Keratinocyte (primary cell): ENCODE results near the gene KLF2. TPM values are rescaled to one million over a fixed set of nuclear protein-coding genes. Genes with fewer than 3 reads are reported as not detected.

ENCODE experiments used
- DNase-seq: peaks from one replicate; pipeline ENCODE4 v3.0.0-alpha.2; 2011; ENCODE audit warnings: low read depth, missing footprints, low spot score
- FAIRE-seq: peaks from 2 replicates; lab custom pipeline; 2011; peaks lifted over from hg19 to GRCh38; lab: Jason Lieb, UNC
- H2AFZ ChIP-seq: 2 replicates; pipeline ENCODE4 v1.6.0; 2012; ENCODE audit warnings: low read length, control low read depth, inconsistent platforms; ENCODE audit not compliant: control insufficient read depth
- H3K27ac ChIP-seq: 2 replicates; pipeline ENCODE4 v1.5.1; 2011; ENCODE audit warnings: low read length; ENCODE audit not compliant: control insufficient read depth, insufficient read depth
- H3K27me3 ChIP-seq: 3 replicates; pipeline ENCODE4 v1.6.0; 2011; ENCODE audit warnings: low read length; ENCODE audit not compliant: control insufficient read depth, insufficient read depth; ENCODE audit errors: extremely low read depth
- H3K36me3 ChIP-seq, 2 experiments: 2 replicates in 1 of 2; 3 replicates in 1 of 2; pipeline ENCODE4 v1.5.1; 2011; ENCODE audit warnings: low read length in 2 of 2, mild to moderate bottlenecking in 1 of 2; ENCODE audit not compliant: control insufficient read depth in 2 of 2, insufficient read depth in 2 of 2; ENCODE audit errors: extremely low read depth in 1 of 2
- H3K4me1 ChIP-seq: 3 replicates; pipeline ENCODE4 v1.5.1; 2011; ENCODE audit warnings: low read length; ENCODE audit not compliant: control insufficient read depth, insufficient read depth; ENCODE audit errors: extremely low read depth
- H3K4me2 ChIP-seq: 3 replicates; pipeline ENCODE4 v1.6.0; 2011; ENCODE audit warnings: low read depth, low read length; ENCODE audit not compliant: control insufficient read depth, insufficient read depth; ENCODE audit errors: extremely low read depth
- H3K4me3 ChIP-seq, 3 experiments: fragments of 200-600 bp in 1 of 3; sonication (generic) in 1 of 3; 2 replicates in 2 of 3; 3 replicates in 1 of 3; pipeline ENCODE4 v1.5.1; 2011 to 2016; ENCODE audit warnings: low read length in 3 of 3, mild to moderate bottlenecking in 3 of 3, control low read depth in 2 of 3, inconsistent platforms in 1 of 3, low read depth in 1 of 3, mixed read lengths in 1 of 3, mixed run types in 1 of 3, moderate library complexity in 1 of 3; ENCODE audit not compliant: control insufficient read depth in 2 of 3, insufficient read depth in 2 of 3; ENCODE audit errors: extremely low read depth in 1 of 3
- H3K79me2 ChIP-seq: 2 replicates; pipeline ENCODE4 v1.6.0; 2012; ENCODE audit warnings: low read length; ENCODE audit not compliant: control insufficient read depth, insufficient read depth
- H3K9ac ChIP-seq: 3 replicates; pipeline ENCODE4 v1.6.0; 2011; ENCODE audit warnings: low read length; ENCODE audit not compliant: control insufficient read depth, insufficient read depth; ENCODE audit errors: extremely low read depth
- H3K9me1 ChIP-seq: 3 replicates; pipeline ENCODE4 v1.6.0; 2011; ENCODE audit warnings: low read length; ENCODE audit not compliant: control insufficient read depth, insufficient read depth; ENCODE audit errors: extremely low read depth
- H3K9me3 ChIP-seq: 2 replicates; pipeline ENCODE4 v1.5.1; 2012; ENCODE audit warnings: low read depth, low read length; ENCODE audit not compliant: control insufficient read depth
- H4K20me1 ChIP-seq: 3 replicates; pipeline ENCODE4 v1.6.0; 2011; ENCODE audit warnings: low read length; ENCODE audit not compliant: control insufficient read depth, insufficient read depth; ENCODE audit errors: extremely low read depth
- EZH2 ChIP-seq: IDR thresholded peaks from one replicate; pipeline ENCODE4 v1.6.1; 2012; ENCODE audit warnings: inconsistent platforms, mild to moderate bottlenecking, low read length, moderate library complexity
- dilution Hi-C: fragments of 300-500 bp; cut with MboI; formaldehyde crosslinking; loops from one replicate; pipeline ENCODE4 v1.7.0; 2020; ENCODE audit warnings: low sequenced_read_pairs; ENCODE audit not compliant: extremely low pct_ligation_motif_present
- polyA plus RNA-seq, 5 experiments: library from polyadenylated mRNA; depleted of rRNA in 3 of 5; stranded (reverse) in 3 of 5; stranded (forward) in 1 of 5; unstranded in 1 of 5; fragments of >200 nt; gene quantifications; 1 replicate in 1 of 5; 2 replicates in 3 of 5; 3 replicates in 1 of 5; pipeline versions ENCODE4 v1.2.1 to v1.2.3, GENCODE V29; 2011 to 2012; ENCODE audit warnings: missing spikeins in 2 of 5, low read depth in 1 of 5, low replicate concordance in 1 of 5
- TF ChIP-seq, protein P1 (sequence below), 3 experiments: IDR thresholded peaks in 1 of 3; conservative IDR thresholded peaks in 1 of 3; optimal IDR thresholded peaks in 1 of 3; 2 replicates in 2 of 3; 3 replicates in 1 of 3; pipeline versions ENCODE3 to v1.5.1; 2011; ENCODE audit warnings: low read length in 3 of 3, mild to moderate bottlenecking in 3 of 3, moderate library complexity in 2 of 3, control low read depth in 1 of 3, inconsistent platforms in 1 of 3; ENCODE audit not compliant: insufficient read depth in 2 of 3; ENCODE audit errors: extremely low read depth in 1 of 3

The KLF2 gene
- polyA plus RNA-seq, 1 donor (not counting 4 experiments of a cell fraction or from before 2014, with no cell fraction given): not detected

DNA sequence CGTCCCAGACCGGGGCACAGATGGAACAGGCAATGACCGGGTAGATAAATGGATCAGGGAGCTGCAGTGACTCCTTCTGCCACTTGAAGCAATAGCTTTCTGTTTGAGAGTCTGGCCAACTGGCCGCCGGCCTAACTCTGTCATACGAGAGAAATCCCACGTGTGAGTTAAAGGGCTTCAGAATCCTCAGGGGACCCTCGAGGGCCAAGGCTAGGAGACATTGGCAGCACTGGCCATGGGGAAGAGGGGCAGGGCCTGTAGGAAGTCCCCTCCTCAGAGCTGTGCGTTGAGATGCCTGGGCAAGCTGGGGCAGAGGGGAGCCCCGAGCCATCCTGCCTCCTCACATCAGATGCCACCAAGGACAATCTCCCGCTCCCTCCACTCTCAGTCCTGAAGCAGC, 51.6 kb downstream of the KLF2 start:
- Histone ChIP-seq H2AFZ (no peak overlapping the region), H3K4me3 (no peak overlapping the region), H3K79me2 (no peaks in the 10 kb centered on the region), H3K9ac (no peak overlapping the region), H3K27me3 (no peaks in the 10 kb centered on the region), H3K4me2 (no peak overlapping the region), H3K9me3 (no peaks in the 10 kb centered on the region), H3K9me1 (no peaks in the 10 kb centered on the region), H3K36me3 (peaks cover 3 to 32% of the 10 kb centered on the region in 2 experiments), H4K20me1 (no peaks in the 10 kb centered on the region), H3K27ac (no peak overlapping the region), H3K4me1 (no peaks in the 10 kb centered on the region)
- TF ChIP-seq, protein P1, sequence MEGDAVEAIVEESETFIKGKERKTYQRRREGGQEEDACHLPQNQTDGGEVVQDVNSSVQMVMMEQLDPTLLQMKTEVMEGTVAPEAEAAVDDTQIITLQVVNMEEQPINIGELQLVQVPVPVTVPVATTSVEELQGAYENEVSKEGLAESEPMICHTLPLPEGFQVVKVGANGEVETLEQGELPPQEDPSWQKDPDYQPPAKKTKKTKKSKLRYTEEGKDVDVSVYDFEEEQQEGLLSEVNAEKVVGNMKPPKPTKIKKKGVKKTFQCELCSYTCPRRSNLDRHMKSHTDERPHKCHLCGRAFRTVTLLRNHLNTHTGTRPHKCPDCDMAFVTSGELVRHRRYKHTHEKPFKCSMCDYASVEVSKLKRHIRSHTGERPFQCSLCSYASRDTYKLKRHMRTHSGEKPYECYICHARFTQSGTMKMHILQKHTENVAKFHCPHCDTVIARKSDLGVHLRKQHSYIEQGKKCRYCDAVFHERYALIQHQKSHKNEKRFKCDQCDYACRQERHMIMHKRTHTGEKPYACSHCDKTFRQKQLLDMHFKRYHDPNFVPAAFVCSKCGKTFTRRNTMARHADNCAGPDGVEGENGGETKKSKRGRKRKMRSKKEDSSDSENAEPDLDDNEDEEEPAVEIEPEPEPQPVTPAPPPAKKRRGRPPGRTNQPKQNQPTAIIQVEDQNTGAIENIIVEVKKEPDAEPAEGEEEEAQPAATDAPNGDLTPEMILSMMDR (optimal IDR thresholded peaks at IDR 0.05 in 1 of 3, IDR thresholded peaks at IDR 0.05 in 1 of 3, conservative IDR thresholded peaks at IDR 0.05 in 1 of 3; ENCODE audit: extremely low read depth in 1 of 3, insufficient read depth in 2 of 3, low read length in 3 of 3): no peak
- no peak for TF ChIP-seq EZH2
- FAIRE-seq: no peak
- dilution Hi-C loops: no loop called here
- DNase-seq: no peak

DNA sequence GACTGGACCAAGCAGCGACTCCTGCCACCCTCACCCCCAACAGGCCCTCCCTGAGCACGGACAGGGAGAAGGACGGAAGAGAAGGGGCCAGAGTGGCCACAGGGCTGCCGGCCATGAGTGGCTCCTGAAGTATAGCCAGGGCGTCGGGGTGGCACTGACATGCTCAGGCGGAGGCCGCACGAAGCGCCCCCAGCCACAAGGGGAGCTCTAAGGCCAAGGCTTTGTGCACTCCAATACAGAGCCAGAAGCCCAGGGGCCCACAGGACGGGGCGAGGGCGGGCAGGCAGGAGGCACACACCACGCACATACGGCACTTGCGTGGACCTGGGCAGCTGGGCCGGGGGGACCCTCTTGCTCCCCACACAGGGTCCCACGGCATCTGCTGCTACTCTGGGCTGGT, 52.0 kb downstream of the KLF2 start:
- dilution Hi-C loops: no loop called here
- H3K9me3 ChIP-seq: no peaks in the 10 kb centered on the region
- no peaks in the 10 kb centered on the region for H3K79me2 ChIP-seq
- TF ChIP-seq, protein P1 (optimal IDR thresholded peaks at IDR 0.05 in 1 of 3, IDR thresholded peaks at IDR 0.05 in 1 of 3, conservative IDR thresholded peaks at IDR 0.05 in 1 of 3; ENCODE audit: extremely low read depth in 1 of 3, insufficient read depth in 2 of 3, low read length in 3 of 3): peak; percentile 19 to 30 (median 27)
- TF ChIP-seq EZH2: no peak
- no peak overlapping the region for H3K27ac ChIP-seq
- DNase-seq (no peak), FAIRE-seq (no peak)
- H2AFZ ChIP-seq: no peak overlapping the region
- H3K36me3 ChIP-seq: peaks cover 3 to 34% of the 10 kb centered on the region in 2 experiments
- no peak overlapping the region for H3K9ac ChIP-seq
- no peaks in the 10 kb centered on the region for H4K20me1 ChIP-seq
- H3K4me1 ChIP-seq: no peaks in the 10 kb centered on the region
- H3K4me3 ChIP-seq: no peak overlapping the region
- H3K27me3 ChIP-seq: no peaks in the 10 kb centered on the region
- no peaks in the 10 kb centered on the region for H3K9me1 ChIP-seq
- no peak overlapping the region for H3K4me2 ChIP-seq
